ENCODE results near the gene CXCL12. TPM values are rescaled to one million over a fixed set of nuclear protein-coding genes. Genes with fewer than 3 reads are reported as not detected.

The CXCL12 gene
- total and polyA plus RNA-seq, 4 donors = 23.8 to 66.3 (median 41.8) TPM

DNA sequence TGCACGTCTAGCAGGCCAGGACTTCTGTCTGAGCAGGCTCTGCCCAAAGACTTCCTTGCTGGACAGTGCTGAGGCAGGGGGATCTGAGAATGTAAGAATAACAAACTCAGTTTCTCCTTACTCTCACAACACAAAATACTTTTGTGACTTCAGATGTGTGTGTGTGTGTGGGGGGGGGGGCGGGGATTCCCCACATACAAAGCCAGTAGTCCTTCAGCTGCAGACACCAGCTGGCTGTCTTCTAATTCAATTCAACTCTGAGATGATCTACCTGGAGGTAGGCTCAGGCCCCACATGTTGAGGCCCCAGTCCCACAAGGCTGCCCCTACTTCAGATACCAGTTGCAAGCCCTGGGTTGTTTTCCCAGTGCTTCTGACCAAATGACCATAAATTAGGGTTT lies 4.7 kb upstream of the CXCL12 start:
- Histone ChIP-seq H3K9me3 (ENCODE audit: control insufficient read depth in 4 of 4, low read length in 3 of 4) (no peaks in the 10 kb centered on the region), H3K36me3 (ENCODE audit: control insufficient read depth in 4 of 4, insufficient read depth in 3 of 4, low read depth in 1 of 4, low read length in 3 of 4) (no peaks in the 10 kb centered on the region), H3K9ac (ENCODE audit: low read depth in 1 of 2, low read length in 2 of 2) (no peak overlapping the region), H3K27ac (ENCODE audit: low read depth in 1 of 2, low read length in 2 of 2) (no peak overlapping the region), H3K27me3 (ENCODE audit: control insufficient read depth in 4 of 4, insufficient read depth in 4 of 4, low read length in 3 of 4) (no peaks in the 10 kb centered on the region), H3K4me3 (ENCODE audit: low read depth in 1 of 3, low read length in 3 of 3) (no peak overlapping the region), H3K4me1 (ENCODE audit: control insufficient read depth in 4 of 4, insufficient read depth in 4 of 4, low read length in 3 of 4) (peaks cover 0 to 33% (median 23%) of the 10 kb centered on the region in 4 donors)
- 74% methylated on average over 2 of the region's 2 CpGs for WGBS
- TF ChIP-seq HNF4G (IDR thresholded peaks at IDR 0.05) = no peak
- no peak for TF ChIP-seq SP1 (IDR thresholded peaks at IDR 0.05)
- TF ChIP-seq FOXA1 (IDR thresholded peaks at IDR 0.05) = no peak
- no peak for TF ChIP-seq EGR1 (IDR thresholded peaks at IDR 0.05; ENCODE audit: low read depth in 2 of 2)
- TF ChIP-seq, protein P1, sequence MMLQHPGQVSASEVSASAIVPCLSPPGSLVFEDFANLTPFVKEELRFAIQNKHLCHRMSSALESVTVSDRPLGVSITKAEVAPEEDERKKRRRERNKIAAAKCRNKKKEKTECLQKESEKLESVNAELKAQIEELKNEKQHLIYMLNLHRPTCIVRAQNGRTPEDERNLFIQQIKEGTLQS (IDR thresholded peaks at IDR 0.05) = no peak
- TF ChIP-seq NR2F2 (IDR thresholded peaks at IDR 0.05) = no peak
- no peak for TF ChIP-seq JUND (IDR thresholded peaks at IDR 0.05)
- no peak for TF ChIP-seq YY1 (IDR thresholded peaks at IDR 0.05)
- no peak for DNase-seq (ENCODE audit: low spot score)

DNA sequence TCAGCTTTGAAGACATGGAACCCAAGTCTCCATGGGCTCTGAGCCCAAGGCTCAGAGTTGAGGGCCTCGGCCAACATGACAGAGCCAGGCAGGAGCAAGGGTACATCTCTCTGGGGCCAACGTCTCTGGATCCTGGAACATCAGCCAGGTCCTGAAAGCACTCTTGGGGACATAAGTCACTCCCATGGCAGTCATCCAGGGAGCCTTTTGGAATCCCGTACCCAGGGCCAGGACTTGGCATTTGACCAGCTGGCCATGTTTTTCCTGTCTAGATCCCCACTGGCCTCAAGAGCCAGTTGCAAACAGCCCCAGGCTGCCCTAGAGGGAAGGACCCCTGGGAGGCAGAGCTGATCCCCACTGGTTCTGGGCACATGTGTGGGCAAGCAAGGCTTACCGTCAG lies 4.3 kb upstream of the CXCL12 start:
- Histone ChIP-seq H3K9ac (ENCODE audit: low read depth in 1 of 2, low read length in 2 of 2) (no peak overlapping the region), H3K27ac (ENCODE audit: low read depth in 1 of 2, low read length in 2 of 2) (no peak overlapping the region), H3K27me3 (ENCODE audit: control insufficient read depth in 4 of 4, insufficient read depth in 4 of 4, low read length in 3 of 4) (no peaks in the 10 kb centered on the region), H3K36me3 (ENCODE audit: control insufficient read depth in 4 of 4, insufficient read depth in 3 of 4, low read depth in 1 of 4, low read length in 3 of 4) (no peaks in the 10 kb centered on the region), H3K4me1 (ENCODE audit: control insufficient read depth in 4 of 4, insufficient read depth in 4 of 4, low read length in 3 of 4) (peaks cover 3 to 36% (median 26%) of the 10 kb centered on the region in 4 donors), H3K4me3 (ENCODE audit: low read depth in 1 of 3, low read length in 3 of 3) (no peak overlapping the region), H3K9me3 (ENCODE audit: control insufficient read depth in 4 of 4, low read length in 3 of 4) (no peaks in the 10 kb centered on the region)
- peak; percentile 61 to 66 for TF ChIP-seq HNF4A (conservative IDR thresholded peaks at IDR 0.05)
- TF ChIP-seq RAD21 (IDR thresholded peaks at IDR 0.05) = no peak
- 36% methylated on average over 4 of the region's 4 CpGs for WGBS
- peak; percentile 31 for DNase-seq (ENCODE audit: low spot score)

DNA sequence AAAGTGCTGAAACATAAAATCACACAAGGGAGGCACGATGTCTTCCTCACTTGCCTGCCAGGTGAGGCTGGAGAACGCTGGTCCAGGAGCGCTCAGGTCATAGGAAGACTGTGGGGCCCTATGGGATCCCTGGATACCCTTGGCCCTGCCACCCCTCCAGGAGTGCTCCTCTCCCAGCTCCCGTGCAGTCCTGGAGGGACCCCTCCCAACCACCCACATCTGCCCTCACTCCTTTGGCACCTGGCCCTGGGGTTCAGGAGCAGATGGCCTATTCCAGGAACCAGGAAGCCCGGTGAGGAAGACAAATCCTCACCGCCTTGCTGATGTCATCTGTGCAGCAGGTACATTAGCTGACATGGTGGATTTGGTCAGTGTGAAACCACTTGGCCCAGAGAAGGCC lies 3.7 kb upstream of the CXCL12 start:
- no peak for DNase-seq (ENCODE audit: low spot score)
- WGBS = 91% methylated on average over 6 of the region's 6 CpGs
- no peak overlapping the region for H3K9ac ChIP-seq (ENCODE audit: low read depth in 1 of 2, low read length in 2 of 2)
- no peaks in the 10 kb centered on the region for H3K9me3 ChIP-seq (ENCODE audit: control insufficient read depth in 4 of 4, low read length in 3 of 4)
- H3K4me3 ChIP-seq (ENCODE audit: low read depth in 1 of 3, low read length in 3 of 3) = no peak overlapping the region
- H3K36me3 ChIP-seq (ENCODE audit: control insufficient read depth in 4 of 4, insufficient read depth in 3 of 4, low read depth in 1 of 4, low read length in 3 of 4) = no peaks in the 10 kb centered on the region
- no peaks in the 10 kb centered on the region for H3K27me3 ChIP-seq (ENCODE audit: control insufficient read depth in 4 of 4, insufficient read depth in 4 of 4, low read length in 3 of 4)
- TF ChIP-seq, protein P2, sequence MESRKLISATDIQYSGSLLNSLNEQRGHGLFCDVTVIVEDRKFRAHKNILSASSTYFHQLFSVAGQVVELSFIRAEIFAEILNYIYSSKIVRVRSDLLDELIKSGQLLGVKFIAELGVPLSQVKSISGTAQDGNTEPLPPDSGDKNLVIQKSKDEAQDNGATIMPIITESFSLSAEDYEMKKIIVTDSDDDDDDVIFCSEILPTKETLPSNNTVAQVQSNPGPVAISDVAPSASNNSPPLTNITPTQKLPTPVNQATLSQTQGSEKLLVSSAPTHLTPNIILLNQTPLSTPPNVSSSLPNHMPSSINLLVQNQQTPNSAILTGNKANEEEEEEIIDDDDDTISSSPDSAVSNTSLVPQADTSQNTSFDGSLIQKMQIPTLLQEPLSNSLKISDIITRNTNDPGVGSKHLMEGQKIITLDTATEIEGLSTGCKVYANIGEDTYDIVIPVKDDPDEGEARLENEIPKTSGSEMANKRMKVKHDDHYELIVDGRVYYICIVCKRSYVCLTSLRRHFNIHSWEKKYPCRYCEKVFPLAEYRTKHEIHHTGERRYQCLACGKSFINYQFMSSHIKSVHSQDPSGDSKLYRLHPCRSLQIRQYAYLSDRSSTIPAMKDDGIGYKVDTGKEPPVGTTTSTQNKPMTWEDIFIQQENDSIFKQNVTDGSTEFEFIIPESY (IDR thresholded peaks at IDR 0.05) = no peak
- TF ChIP-seq, protein P1 (IDR thresholded peaks at IDR 0.05) = no peak
- TF ChIP-seq RXRA (IDR thresholded peaks at IDR 0.05) (no peak), HNF4A (conservative IDR thresholded peaks at IDR 0.05) (no peak), HNF4G (IDR thresholded peaks at IDR 0.05) (no peak), FOXA1 (IDR thresholded peaks at IDR 0.05) (no peak)
- TF ChIP-seq, protein P3, sequence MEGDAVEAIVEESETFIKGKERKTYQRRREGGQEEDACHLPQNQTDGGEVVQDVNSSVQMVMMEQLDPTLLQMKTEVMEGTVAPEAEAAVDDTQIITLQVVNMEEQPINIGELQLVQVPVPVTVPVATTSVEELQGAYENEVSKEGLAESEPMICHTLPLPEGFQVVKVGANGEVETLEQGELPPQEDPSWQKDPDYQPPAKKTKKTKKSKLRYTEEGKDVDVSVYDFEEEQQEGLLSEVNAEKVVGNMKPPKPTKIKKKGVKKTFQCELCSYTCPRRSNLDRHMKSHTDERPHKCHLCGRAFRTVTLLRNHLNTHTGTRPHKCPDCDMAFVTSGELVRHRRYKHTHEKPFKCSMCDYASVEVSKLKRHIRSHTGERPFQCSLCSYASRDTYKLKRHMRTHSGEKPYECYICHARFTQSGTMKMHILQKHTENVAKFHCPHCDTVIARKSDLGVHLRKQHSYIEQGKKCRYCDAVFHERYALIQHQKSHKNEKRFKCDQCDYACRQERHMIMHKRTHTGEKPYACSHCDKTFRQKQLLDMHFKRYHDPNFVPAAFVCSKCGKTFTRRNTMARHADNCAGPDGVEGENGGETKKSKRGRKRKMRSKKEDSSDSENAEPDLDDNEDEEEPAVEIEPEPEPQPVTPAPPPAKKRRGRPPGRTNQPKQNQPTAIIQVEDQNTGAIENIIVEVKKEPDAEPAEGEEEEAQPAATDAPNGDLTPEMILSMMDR (IDR thresholded peaks at IDR 0.05; ENCODE audit: low read depth, low read length, missing input control) = no peak
- TF ChIP-seq, protein P4, sequence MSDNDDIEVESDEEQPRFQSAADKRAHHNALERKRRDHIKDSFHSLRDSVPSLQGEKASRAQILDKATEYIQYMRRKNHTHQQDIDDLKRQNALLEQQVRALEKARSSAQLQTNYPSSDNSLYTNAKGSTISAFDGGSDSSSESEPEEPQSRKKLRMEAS (IDR thresholded peaks at IDR 0.05) = no peak
- TF ChIP-seq, protein P5, sequence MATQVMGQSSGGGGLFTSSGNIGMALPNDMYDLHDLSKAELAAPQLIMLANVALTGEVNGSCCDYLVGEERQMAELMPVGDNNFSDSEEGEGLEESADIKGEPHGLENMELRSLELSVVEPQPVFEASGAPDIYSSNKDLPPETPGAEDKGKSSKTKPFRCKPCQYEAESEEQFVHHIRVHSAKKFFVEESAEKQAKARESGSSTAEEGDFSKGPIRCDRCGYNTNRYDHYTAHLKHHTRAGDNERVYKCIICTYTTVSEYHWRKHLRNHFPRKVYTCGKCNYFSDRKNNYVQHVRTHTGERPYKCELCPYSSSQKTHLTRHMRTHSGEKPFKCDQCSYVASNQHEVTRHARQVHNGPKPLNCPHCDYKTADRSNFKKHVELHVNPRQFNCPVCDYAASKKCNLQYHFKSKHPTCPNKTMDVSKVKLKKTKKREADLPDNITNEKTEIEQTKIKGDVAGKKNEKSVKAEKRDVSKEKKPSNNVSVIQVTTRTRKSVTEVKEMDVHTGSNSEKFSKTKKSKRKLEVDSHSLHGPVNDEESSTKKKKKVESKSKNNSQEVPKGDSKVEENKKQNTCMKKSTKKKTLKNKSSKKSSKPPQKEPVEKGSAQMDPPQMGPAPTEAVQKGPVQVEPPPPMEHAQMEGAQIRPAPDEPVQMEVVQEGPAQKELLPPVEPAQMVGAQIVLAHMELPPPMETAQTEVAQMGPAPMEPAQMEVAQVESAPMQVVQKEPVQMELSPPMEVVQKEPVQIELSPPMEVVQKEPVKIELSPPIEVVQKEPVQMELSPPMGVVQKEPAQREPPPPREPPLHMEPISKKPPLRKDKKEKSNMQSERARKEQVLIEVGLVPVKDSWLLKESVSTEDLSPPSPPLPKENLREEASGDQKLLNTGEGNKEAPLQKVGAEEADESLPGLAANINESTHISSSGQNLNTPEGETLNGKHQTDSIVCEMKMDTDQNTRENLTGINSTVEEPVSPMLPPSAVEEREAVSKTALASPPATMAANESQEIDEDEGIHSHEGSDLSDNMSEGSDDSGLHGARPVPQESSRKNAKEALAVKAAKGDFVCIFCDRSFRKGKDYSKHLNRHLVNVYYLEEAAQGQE (IDR thresholded peaks at IDR 0.05) = no peak
- H3K27ac ChIP-seq (ENCODE audit: low read depth in 1 of 2, low read length in 2 of 2) = no peak overlapping the region
- H3K4me1 ChIP-seq (ENCODE audit: control insufficient read depth in 4 of 4, insufficient read depth in 4 of 4, low read length in 3 of 4) = peaks cover 3 to 36% (median 26%) of the 10 kb centered on the region in 4 donors
